VCaP (cell line): Measurements from ENCODE around the gene CFAP61.

Source experiments
- H3K27ac ChIP-seq: fragments of 450-650 bp; 2 replicates; pipeline ENCODE4 v1.5.1; 2017
- CTCF ChIP-seq: fragments of 450-650 bp; conservative IDR thresholded peaks from 2 replicates; pipeline ENCODE4 v1.5.1; 2017; ENCODE audit warnings: mild to moderate bottlenecking, moderate library complexity

CFAP61 gene

DNA sequence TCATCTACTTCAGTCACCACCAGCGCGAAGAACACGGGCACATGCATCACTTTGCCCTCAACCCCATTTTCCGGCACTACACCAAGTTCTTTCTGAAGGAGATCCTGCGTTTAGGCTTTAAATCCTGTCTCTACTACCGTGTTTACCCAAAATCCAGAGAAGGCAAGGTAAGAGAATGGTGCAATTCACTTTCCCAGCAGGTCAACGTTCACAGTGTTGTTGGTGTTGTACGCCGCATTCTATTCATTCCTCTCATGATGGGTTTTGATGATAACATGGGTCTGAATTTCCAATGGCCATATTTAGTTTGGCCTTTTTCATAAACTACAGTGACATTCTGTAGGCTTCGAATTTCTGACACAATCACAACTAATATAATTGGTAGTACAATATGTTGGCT, 144.3 kb downstream of the CFAP61 start:
- no peak overlapping the region for H3K27ac ChIP-seq
- no peak for TF ChIP-seq CTCF

DNA sequence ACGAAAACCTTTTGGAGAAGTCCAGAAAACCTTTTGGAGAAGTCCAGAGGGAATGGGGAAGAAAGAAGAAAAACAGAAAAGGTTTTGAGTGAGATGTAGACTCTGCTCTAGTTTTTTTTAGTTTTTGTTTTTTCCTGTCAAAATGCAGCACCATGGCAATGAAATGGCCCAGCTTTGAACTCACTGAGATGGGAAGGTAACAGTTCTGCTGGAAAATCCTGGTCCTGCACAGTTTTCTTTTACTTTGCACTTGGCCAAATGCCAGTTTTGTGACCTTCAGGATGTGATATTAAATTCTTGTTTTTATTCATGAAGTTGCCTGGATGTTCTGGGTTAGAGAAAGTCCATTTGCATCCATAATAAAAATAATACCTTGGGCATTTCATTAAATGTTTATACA, 145.7 kb downstream of the CFAP61 start:
- no peak for TF ChIP-seq CTCF
- H3K27ac ChIP-seq = no peak overlapping the region

DNA sequence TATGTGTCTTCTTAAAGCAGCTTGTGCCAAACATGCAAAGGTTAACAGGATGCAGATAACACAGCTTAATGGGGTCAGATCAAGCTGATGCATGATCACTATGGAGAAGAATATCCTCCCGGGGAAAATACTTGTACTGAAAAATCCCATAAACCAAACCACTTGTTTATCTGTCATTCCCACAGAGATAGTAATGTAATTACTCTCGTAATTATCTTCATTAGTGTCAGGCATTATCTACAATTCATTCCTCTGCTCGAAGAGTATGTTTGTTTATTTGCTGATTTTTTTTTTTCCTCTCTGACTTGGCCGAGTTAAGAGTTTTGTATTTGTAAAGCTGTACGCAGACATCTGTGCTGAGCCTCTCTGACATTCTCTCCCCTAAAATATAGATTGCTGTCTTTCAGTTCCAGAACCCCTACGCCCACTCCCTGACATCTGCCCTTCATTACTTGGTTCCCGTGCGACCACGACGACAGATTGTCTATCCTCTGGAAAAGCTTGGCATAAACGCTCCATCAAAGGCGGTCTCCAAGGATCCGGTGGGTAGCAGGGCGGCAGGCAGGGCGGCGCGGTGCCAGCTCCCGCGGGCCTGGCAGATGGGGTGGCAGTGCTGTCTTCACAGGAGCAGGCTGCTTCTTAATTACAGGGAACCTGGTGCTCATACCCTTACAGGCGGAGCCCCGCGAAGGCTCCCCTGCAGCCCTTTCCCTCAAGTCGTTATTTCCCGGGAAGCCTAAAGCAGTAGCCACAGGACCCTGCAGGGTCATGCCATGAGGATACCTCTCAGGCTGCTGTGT, 147.2 kb downstream of the CFAP61 start:
- TF ChIP-seq CTCF = no peak

GRCh38 chr20:20201124-20201523, 148.8 kb downstream of the CFAP61 start:
- no peak for TF ChIP-seq CTCF
- no peak overlapping the region for H3K27ac ChIP-seq

More for the DNA sequence above, 147.2 kb downstream of the CFAP61 start:
- peak overlapping the region; percentile 73 for H3K27ac ChIP-seq

- no peak for TF ChIP-seq CTCF
- no peak overlapping the region for H3K27ac ChIP-seq
These were observed 149.3 kb downstream of the CFAP61 start for GRCh38 chr20:20201639-20202038.

DNA sequence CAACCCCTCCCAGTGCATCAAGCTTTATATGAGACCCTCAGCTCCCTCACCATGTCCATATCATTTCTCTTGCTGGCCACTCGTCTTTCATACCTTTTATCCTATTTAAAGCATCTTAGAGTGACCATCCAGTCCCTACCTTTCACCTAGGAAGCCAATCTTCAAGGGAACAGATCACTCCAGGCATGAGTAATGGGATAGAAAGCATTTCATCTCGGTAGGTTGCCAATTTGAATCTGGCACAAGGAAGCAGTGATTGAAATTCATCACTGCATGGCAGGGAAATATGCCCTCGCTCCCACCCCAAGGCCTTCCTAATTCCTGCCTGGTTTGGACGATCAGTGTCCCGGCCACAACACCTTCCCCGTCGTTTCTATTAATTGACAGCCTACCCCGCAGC, 150.4 kb downstream of the CFAP61 start:
- no peak overlapping the region for H3K27ac ChIP-seq
- TF ChIP-seq CTCF = no peak

DNA sequence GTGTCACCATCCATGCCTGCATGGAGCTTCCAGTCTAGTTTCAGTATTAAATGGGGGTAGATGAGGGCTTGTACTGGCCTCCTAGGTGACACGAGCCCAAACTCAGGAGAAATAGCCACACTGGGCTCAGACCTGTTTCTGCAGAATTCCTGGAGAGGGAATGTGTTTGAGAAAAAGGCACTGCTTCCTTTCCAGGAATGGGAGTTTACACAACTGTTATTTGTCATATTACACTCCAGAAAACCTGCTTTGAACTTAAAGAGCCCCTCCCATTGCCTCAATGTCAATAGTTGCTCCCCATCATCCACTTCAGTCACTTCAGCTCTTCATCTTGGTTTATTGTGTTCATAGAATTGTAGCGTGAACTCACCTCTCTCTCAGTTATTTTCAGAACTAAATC, 151.5 kb downstream of the CFAP61 start:
- TF ChIP-seq CTCF = no peak
- no peak overlapping the region for H3K27ac ChIP-seq
